Mesenteric fat pad (tissue), 1 donor: ENCODE data around the gene AUTS2. TPM values are rescaled to one million over a fixed set of nuclear protein-coding genes. Genes with fewer than 3 reads are reported as not detected.

Experiments used
- DNase-seq: peaks from one replicate; pipeline ENCODE4 v3.0.0-alpha.2; 2020; ENCODE audit warnings: low spot score
- total RNA-seq: library from RNA; stranded (reverse); fragmentation: NEBNext Ultra II Directional; extraction: Animal tissue kit (Norgen Biotek cat#: 25700); gene quantifications from one replicate; pipeline ENCODE4 v1.2.1, GENCODE V29; 2021
- donor health status: DM: yes; HTN: yes; CAD: no.

AUTS2 gene
- total RNA-seq, 1 donor from 2014 or later: 28.1 TPM

GRCh38 chr7:69754476-69754875 lies 156.2 kb downstream of the AUTS2 start:
- DNase-seq: no peak

- no peak for DNase-seq
These were observed 158.0 kb downstream of the AUTS2 start for GRCh38 chr7:69756235-69756634.

DNA sequence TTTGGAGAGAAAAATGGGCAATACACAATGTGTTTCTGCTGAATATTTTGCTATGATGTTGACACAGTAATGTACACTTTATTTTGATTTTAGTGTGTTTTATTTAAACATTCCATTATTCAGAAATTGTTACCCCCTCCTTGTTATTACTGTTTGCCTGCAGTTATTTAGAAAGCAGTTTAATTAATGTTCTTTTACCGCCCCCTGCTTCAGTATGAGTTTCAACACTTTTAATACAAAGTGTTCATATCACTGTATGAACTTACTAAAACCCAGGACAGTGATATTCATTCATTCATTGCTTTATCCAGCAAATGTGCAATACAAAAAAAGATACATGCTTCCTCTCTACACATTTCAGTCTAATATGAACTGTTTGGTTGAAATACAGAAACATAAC lies 159.3 kb downstream of the AUTS2 start:
- DNase-seq: no peak

DNA sequence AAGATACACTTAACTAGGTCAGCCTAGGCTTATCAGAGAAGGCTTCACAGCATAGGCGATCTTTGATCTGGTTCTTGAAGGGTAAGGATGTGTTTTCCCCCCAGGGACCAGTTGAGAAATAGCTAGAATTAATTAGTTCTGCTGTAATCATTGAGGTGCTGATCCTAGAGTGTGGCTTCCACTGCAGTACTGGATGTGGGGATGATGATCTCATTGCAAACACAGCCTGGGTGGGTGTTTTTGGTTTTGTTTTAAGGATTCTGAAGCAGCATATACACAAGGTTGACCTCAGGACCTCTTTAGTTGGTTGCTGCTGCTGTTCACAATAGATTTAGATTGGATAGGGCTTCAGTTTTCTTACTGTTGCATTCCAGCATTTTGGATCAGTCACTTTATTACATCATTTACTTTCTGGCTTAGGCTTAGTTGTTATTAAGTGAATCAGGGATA lies 159.7 kb downstream of the AUTS2 start:
- no peak for DNase-seq

DNA sequence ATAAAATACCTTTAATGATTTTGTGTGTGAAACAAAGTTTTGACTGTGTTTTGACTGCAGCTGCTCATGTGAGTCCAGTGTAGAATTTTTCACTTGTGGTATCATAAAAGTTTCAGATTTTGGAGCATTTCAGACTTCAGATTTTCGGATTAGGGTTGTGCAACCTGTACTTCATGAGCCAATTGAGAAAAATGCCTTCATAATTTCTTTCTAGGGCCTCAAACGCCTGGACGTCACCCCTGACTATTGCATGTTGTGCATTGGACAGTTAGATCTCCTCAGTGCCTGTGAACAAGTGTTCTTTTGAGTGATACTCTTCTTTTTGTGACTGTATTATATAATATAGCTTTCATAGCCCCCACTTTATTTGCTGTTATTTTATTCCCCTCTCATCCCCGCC lies 161.1 kb downstream of the AUTS2 start:
- DNase-seq: no peak

DNA sequence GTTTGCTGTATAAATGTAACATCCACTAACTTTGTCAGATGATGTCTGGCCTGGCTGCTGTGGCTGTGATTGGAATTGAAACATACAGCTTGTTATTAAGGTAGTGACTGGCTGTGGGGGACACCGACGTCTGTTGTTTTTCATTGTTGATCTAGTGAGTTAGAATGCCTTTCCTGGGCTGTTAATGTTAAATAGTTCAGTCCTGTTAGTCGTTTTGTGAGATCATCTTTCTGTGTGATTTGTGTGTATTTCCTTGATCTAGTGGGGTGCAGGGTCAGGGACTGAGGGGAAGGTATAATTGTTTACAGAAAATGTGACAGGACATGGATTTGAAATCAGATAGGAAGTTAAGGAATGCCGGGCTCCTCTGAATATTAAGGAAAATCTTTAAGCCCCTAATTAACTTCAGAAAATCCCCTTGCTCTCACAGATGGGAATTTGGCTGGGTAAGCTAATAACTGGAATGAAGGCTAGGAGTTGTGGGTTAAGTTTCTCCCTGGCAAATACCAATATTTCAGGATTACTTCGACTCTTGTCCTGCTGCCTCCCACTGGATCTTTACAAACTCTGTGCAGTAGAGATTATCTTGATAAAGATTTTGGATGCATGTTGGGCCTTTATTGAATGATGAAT lies 163.1 kb downstream of the AUTS2 start:
- no peak for DNase-seq

DNA sequence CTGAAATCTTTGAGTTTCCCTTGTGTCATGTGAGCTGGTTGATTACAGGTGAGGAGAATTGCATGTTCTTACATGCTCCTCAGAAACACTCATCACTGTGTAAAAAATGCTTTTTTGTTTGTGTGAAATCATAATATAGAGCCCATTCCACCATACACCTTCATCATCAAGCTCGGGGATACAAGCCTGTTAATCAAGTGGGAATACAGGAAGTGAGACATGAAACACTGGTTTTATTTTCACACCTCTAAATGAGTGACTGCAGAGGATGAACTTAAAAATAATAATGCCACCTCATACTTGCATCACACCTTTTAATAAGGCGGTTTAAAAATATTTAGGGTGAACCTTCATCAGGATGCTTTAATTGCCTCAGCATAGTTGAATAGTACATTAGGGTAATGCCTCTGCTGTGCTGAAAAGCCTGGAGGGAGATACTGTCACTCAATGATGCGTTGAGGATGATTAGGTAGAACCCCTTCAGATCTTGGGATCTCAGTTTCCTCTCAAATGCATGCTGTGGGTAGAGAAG lies 164.6 kb downstream of the AUTS2 start:
- DNase-seq: no peak

GRCh38 chr7:69763513-69763912 lies 165.2 kb downstream of the AUTS2 start:
- no peak for DNase-seq

DNA sequence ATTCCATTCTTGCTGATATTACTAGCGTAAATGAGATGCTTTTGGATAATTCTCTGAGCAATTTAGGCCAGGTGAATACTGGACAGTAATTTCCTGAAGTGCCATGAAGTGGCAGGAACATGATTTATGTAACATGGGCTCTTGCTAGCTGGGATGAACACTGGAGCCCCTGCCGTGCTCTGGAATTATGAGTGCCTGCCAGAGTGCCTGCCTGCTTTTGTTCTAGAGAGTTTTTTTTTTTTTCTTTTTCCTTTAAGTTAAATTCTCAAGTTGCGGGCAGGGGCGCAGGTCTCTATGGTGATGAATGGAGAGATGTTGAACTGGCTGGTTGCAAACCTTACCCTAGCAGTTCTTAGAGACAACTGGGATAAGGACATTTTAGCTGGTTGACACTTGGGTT lies 165.9 kb downstream of the AUTS2 start:
- DNase-seq: no peak

- DNase-seq: no peak
These were observed 166.4 kb downstream of the AUTS2 start for GRCh38 chr7:69764681-69765080.

DNA sequence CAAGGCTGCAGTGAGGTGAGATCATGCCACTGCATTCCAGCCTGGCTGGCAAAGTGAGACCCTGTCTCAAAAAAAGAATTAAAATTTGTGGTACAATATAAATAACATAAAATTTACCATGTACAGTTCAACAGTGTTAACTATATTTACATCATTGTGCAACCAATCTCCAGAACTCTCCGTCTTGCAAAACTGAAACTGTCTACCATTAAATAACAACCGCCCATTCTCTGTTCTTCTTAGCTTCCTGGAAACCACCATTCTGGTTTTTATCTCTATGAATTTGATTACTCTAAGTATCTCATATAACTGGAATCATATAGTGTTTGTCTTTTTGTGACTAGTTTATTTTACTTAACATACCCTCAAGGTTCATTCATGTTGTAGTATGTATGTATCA lies 167.6 kb downstream of the AUTS2 start:
- DNase-seq: no peak

DNA sequence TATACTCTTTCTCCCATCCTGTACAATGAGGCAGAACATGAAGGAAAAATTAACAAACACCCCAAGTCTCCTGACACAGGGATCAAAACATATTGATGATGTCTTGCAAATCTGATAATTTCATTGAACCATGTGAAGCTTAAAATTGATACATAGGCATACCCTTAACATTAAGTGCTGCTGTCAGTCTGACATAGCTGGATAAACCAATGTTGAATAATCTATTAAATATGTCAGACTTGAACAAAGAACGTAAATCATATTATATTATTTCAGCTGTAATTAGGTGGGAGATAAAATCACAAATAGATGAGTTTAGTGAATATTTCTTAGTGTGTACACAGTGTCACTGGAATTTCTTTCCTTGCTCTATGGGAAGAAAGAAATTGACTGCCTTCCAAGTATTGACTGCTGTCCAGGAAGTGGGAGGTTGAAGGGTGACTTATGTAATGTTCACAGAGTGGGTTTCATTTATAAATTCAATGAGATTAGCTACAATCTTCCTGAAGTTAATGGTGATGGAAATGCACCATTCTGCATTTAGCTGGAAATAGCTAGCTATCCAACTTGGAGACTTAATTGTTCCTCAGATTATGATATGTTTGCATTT lies 170.8 kb downstream of the AUTS2 start:
- no peak for DNase-seq

DNA sequence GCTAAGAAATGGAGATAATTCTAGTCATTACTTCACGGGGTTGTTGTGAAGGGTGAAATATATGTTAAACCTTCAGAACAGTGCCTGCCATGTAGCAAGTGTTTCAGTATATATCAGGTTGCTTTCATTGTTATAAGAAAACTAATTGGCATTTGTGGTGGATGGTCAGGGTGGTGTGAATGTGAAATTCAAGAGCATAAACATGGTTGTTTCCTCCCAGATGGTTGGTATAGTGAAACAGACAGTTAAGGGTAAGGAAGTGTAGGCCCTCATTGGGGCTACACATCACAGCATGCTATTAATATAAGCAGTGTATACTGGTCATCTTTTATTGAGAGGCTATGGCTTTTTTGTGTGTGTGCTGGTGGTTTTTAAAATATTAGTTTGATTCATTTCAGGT lies 171.6 kb downstream of the AUTS2 start:
- no peak for DNase-seq

GRCh38 chr7:69770613-69771012 lies 172.3 kb downstream of the AUTS2 start:
- no peak for DNase-seq

GRCh38 chr7:69772718-69773436 lies 174.6 kb downstream of the AUTS2 start:
- DNase-seq: no peak

DNA sequence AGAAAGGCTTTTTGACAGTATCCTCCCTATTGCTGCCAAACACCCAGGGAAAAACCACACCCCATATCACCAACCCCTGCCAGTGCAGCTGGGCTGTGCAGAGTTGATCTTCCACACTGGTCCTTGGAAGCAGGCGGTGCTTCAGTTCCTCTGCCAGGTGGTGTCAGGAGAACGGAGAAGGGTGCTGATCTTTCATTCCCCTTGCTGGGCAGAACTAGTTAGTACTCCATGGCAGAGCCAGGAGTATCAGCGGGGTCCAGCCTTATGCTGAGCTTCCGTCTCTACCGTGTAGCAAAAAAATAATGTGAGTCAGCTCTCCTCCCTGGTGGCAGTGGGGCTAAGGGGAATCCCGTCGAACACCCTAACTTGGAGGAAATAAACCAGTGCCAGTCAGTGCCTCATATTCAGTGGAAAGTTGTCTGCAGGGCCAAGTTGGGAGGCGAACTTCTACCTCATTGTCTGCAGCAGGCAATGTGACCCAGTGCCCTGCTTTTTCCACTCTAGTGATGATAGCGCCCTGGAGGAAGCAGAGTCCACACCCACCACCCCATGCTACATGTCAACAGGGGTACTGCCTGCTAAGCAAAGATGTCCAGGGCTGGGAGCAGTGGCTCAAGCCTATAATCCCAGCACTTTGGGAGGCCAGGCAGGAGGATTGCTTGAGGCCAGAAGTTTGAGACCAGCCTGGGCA lies 175.4 kb downstream of the AUTS2 start:
- no peak for DNase-seq

GRCh38 chr7:69775231-69775771 lies 177.0 kb downstream of the AUTS2 start:
- no peak for DNase-seq

- DNase-seq: no peak
These were observed 178.3 kb downstream of the AUTS2 start for GRCh38 chr7:69776611-69777010.

DNA sequence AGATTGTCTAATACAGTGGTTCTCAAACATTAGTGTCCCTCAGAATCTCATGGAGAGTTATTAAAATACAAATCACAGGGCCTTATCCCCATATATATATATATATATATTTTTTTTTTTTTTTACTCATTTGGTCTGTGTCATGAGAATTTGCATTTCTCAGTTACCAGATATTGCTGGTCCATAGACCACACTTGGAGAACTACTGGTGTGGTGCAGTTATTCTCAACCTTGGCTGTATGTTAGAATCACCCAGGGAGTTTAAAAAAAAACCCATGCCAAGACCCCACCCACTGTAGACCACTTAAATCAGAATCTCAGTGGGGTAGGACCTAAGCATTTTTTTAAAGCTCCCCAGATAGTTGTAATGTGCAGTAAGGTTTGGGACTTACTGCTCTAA lies 179.9 kb downstream of the AUTS2 start:
- DNase-seq: no peak

- no peak for DNase-seq
These were observed 182.1 kb downstream of the AUTS2 start for GRCh38 chr7:69780379-69780778.

DNA sequence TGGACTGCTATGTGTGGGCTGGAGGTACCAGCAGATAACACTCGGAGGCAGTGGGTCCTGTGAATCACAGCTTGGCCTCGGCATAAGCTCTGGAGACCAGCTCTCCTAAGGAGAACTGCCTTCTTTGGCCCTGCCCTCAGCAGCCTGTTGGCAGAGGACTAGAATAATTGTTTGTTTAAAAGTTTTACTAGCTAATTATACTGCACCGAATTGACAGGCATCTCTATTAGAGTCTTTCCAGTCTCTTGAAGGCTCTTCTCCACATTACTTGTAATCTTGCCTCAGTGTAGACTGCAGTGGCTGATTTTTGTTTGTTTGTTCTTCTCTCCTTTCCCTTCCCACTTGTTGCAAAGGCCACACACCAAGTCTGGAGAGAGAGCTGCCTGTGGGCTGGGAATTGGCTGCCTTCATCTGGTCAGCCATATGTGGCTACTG lies 183.2 kb downstream of the AUTS2 start:
- no peak for DNase-seq
